HG03521 (cell line): ENCODE measurements around the gene SIRPB2.
"Not testable (repeated sequence)": the region's sequence is repeated elsewhere in the genome, so short reads cannot be mapped to it uniquely, and the experiment has no call there.

ENCODE experiments used
- ATAC-seq: cut with Tn5 transposase; IDR thresholded peaks from one replicate; pipeline ENCODE4 v1.9.1; 2021; ENCODE audit warnings: mild to moderate bottlenecking, moderate library complexity; ENCODE audit not compliant: unreplicated experiment

Gene SIRPB2

GRCh38 chr20:1500496-1500895 lies 9.3 kb upstream of the SIRPB2 start:
- no peak for ATAC-seq

GRCh38 chr20:1499528-1500420 lies 8.6 kb upstream of the SIRPB2 start:
- ATAC-seq: no peak

GRCh38 chr20:1497371-1497770 lies 6.2 kb upstream of the SIRPB2 start:
- not testable (repeated sequence) for ATAC-seq

- no peak for ATAC-seq
These were observed 5.7 kb upstream of the SIRPB2 start for GRCh38 chr20:1496930-1497329.

DNA sequence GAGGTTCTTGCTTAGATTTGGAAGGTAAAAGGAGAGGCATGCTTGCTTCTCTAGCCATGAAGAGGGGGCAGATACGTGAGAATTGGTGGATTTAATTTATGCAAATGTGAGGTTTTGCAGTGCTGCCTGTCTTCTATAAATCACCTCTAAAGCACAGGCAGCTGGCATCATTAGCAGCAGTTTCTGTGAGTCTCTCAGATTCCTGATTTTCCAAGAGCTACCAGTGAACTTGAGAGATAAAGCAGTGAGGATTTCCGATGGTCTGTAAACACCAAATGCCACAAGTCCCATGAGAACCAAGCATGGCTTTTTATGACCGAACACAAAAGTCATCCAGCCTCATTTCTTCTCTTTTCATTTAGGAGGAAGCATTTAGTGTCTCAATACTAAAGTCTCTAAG lies 3.2 kb upstream of the SIRPB2 start:
- no peak for ATAC-seq

DNA sequence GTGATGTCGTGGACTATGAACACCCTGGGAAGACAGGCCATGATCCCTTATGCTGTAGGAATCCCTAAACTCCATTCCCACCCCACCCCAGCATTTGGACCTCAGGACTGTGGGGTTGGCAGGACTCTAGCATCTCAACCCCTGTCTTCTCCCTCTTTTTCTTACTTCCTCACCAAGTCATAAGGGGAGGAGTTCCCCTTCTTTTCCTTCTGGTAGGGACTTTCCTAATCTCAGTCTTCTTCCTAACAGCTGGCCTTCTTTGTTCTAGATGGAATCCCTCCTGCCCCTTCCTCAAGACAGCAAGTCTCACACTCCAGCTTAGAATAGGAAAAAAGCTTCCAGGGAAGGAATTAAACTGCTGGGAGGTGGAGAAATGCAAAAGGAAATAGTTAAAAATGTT lies 2.3 kb upstream of the SIRPB2 start:
- ATAC-seq: no peak

GRCh38 chr20:1491860-1492642 lies 831 bp upstream of the SIRPB2 start:
- no peak for ATAC-seq

GRCh38 chr20:1490643-1491195 lies 501 bp downstream of the SIRPB2 start:
- ATAC-seq: no peak

DNA sequence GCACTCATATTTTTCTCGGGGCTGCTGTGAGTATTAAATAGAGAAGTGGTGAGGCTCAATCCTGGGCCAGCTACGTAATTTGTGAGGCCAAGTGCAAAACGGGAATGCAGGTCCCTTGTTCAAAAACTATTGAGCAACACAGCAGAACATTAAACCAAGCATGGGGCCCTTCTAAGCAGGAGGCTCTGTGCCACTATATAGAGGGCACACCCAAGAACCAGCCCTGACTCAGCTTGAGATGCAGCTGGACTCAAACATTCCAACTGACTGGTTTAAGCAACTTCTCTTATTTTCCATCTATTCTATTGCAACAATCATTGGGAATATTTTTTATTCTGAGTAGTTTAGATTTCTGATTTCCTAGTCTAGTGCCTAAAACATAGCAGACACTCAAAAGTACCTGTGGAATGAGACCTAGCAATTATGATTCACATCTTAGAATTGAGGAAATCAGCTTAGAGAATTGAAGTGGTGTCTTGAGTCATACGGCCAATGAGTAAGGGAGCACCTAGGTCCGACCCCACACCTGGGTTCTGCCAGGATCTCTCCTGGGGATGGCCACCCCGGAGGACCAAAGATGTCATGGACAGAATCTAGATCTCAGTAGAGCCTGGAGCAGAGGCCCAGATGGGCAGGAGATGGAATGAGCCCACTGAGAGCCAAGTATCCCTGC lies 1.3 kb downstream of the SIRPB2 start:
- no peak for ATAC-seq

DNA sequence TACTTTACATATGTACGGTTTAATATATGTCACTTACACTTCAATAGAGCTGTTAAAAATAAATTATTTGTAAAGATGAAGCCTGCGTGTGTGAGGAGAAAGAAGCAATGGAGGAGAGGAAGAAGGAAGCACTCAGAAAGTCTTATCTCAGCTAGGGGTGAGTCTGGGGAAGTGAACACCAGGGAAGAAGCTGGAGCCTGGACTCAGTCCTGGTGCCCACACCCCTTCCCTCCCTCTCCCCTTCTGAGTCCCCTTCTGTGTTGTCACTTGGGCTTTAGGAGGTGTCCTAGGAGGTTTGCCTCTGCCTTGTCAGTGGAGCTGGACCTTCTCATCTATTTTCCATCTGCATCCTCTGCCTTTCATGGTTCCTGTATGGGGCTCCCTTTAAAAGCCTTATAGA lies 1.9 kb downstream of the SIRPB2 start:
- no peak for ATAC-seq

GRCh38 chr20:1486566-1486965 lies 4.7 kb downstream of the SIRPB2 start:
- ATAC-seq: no peak

DNA sequence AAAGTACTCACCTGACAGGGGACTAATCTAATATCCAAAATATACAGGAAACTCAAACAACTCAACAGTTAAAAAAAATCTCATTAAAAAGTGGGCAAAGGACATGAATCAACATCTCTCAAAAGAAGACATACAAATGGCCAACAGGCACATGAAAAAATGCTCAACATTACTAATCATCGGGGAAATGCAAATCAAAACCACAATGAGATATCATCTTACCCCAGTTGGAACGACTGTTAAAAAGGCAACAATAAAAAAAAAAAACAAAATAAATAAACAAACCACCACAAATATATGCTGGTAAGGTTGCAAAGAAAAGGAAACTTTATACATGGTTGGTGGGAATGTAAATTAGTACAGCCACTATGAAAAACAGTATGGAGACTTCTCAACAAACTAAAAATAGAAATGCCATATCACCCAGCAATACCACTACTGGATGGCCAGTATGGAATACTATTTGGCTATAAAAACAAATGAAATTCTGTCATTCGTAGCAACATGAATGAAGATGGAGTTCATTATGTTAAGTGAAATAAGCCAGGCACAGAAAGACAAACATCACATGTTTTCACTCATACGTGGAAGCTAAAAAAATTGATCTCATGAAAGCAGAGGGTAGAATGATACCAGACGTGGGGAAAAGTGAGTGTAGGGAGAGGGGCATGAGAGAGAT lies 6.6 kb downstream of the SIRPB2 start:
- no peak for ATAC-seq

DNA sequence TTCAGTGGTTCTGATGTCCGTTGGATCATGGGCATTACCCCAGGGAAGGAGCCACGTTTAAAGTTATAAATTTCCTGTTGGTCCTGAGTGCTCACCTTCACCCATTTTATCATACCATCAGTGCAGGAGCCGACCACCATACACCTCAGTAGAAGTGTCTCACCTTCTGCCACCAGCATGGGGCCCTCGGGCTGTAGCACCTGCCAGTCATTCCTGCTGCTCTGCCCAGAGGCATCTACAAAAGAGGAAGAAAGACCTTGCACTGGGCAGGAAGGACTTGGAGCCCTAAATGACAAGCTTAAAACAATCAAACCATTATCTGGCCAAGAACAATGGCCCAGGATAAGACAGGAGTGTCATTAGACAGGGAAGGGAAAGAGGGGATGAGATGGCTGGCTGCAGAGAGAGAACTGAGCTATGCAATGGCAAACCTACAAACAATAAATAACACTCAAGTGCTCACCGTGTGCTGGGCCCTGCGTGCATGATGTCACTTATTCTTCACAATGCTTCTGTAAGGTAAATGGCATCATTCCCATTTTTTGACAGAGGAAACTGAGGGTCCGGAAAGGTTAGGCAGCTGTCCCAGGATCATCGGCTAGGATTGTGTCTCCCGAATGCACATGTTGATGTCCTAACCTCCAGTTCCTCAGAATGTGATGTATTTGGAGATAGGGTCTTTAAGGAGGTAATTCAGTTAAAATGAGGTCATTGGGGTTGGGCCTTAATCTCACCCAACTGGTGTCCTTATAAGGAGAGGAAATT lies 11.2 kb downstream of the SIRPB2 start:
- no peak for ATAC-seq

GRCh38 chr20:1478566-1478965 lies 12.7 kb downstream of the SIRPB2 start:
- no peak for ATAC-seq

GRCh38 chr20:1477896-1478490 lies 13.2 kb downstream of the SIRPB2 start:
- ATAC-seq: no peak

DNA sequence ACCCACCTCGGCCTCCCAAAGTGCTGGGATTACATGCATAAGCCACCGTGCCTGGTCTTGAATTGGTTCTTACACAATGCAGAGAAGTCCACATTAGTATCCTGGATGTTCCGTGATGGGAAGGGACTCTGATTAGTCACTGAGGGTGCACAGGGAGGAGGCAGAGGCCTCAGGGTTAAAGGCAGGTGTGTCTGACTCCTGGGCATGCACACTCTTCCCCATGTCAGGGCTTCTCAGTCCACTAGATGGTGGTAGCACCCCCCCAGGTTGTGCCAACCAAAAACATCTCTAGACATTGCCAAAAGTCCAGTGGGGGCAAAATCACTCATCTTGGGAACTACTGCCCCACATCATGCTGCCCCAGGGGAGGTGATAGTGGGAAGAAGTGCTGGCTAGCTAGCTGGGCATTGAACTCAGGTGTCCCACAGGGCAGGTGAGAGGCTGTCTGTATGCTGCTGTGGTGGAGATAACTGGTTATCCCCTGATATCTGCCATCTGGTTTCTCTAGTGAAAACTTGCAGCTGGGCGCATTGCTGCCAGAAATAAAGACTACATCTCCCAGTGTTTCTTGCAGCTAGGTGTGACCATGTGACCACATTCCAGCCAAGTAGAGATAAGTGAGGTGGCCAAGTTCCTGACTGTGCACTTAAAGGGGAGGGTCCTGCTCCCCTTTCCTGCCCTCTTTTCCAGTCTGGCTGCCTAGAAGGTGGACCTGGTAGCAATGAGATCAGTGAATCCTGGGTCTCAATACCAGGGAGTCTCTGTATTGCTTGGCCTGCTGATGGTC lies 16.2 kb downstream of the SIRPB2 start:
- no peak for ATAC-seq

DNA sequence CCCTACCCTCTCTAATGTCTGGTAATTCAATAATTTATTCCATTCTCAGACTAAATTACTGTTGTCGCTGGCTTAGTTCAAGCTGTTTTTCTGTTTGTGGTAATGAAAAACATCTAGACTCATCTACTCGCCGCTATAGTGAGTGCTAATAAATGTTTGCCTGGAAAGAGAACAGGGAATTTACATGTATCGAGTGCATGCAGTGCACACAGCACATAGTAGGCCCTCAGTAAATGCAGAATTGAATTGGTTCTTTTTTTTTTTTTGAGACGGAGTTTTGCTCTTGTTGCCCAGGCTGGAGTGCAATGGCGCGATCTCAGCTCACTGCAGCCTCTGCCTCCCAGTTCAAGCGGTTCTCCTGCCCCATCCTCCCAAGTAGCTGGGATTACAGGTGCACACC lies 16.9 kb downstream of the SIRPB2 start:
- no peak for ATAC-seq

- ATAC-seq: no peak
These were observed 17.7 kb downstream of the SIRPB2 start for GRCh38 chr20:1473246-1474220.
